ENCODE measurements around the gene MYADM. TPM values are rescaled to one million over a fixed set of nuclear protein-coding genes. Genes with fewer than 3 reads are reported as not detected.

The MYADM gene
- total and polyA plus RNA-seq, 2 of the 13 experiments (the other 11 are each of a cell fraction or from before 2014, with no cell fraction given), result 19.9 to 38.1 TPM

GRCh38 chr19:53867225-53868090 lies at the start of gene MYADM (continued):
- TF ChIP-seq NFATC3 (CRISPR knock-in tag; IDR thresholded peaks at IDR 0.05) (no peak), ZNF335 (CRISPR knock-in tag; IDR thresholded peaks at IDR 0.05) (peak; percentile 35; the same call in 1 of the 2 replicates), JDP2 (CRISPR knock-in tag; IDR thresholded peaks at IDR 0.05; ENCODE audit: borderline replicate concordance) (no peak), ARNT2 (CRISPR knock-in tag; IDR thresholded peaks at IDR 0.05; ENCODE audit: low read depth) (0 out of 2 replicates have a peak, but pooled peaks have one; percentile 18), ZNF558 (CRISPR knock-in tag; IDR thresholded peaks at IDR 0.05; ENCODE audit: borderline replicate concordance) (no peak; the same call in 1 of the 2 replicates), ARID5B (CRISPR knock-in tag; IDR thresholded peaks at IDR 0.05) (peak; percentile 40), TOPORS (CRISPR knock-in tag; IDR thresholded peaks at IDR 0.05) (no peak), REL (CRISPR knock-in tag; conservative IDR thresholded peaks at IDR 0.05) (no peak), HDAC6 (IDR thresholded peaks at IDR 0.05; ENCODE audit: low read depth, low read length) (no peak), ZNF839 (CRISPR knock-in tag; IDR thresholded peaks at IDR 0.05; ENCODE audit: borderline replicate concordance) (no peak), ZNF550 (CRISPR knock-in tag; IDR thresholded peaks at IDR 0.05; ENCODE audit: borderline replicate concordance) (no peak)
- TF ChIP-seq, protein P1, sequence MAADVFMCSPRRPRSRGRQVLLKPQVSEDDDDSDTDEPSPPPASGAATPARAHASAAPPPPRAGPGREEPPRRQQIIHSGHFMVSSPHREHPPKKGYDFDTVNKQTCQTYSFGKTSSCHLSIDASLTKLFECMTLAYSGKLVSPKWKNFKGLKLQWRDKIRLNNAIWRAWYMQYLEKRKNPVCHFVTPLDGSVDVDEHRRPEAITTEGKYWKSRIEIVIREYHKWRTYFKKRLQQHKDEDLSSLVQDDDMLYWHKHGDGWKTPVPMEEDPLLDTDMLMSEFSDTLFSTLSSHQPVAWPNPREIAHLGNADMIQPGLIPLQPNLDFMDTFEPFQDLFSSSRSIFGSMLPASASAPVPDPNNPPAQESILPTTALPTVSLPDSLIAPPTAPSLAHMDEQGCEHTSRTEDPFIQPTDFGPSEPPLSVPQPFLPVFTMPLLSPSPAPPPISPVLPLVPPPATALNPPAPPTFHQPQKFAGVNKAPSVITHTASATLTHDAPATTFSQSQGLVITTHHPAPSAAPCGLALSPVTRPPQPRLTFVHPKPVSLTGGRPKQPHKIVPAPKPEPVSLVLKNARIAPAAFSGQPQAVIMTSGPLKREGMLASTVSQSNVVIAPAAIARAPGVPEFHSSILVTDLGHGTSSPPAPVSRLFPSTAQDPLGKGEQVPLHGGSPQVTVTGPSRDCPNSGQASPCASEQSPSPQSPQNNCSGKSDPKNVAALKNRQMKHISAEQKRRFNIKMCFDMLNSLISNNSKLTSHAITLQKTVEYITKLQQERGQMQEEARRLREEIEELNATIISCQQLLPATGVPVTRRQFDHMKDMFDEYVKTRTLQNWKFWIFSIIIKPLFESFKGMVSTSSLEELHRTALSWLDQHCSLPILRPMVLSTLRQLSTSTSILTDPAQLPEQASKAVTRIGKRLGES (CRISPR knock-in tag; IDR thresholded peaks at IDR 0.05; ENCODE audit: borderline replicate concordance), result no peak
- TF ChIP-seq, protein P2, sequence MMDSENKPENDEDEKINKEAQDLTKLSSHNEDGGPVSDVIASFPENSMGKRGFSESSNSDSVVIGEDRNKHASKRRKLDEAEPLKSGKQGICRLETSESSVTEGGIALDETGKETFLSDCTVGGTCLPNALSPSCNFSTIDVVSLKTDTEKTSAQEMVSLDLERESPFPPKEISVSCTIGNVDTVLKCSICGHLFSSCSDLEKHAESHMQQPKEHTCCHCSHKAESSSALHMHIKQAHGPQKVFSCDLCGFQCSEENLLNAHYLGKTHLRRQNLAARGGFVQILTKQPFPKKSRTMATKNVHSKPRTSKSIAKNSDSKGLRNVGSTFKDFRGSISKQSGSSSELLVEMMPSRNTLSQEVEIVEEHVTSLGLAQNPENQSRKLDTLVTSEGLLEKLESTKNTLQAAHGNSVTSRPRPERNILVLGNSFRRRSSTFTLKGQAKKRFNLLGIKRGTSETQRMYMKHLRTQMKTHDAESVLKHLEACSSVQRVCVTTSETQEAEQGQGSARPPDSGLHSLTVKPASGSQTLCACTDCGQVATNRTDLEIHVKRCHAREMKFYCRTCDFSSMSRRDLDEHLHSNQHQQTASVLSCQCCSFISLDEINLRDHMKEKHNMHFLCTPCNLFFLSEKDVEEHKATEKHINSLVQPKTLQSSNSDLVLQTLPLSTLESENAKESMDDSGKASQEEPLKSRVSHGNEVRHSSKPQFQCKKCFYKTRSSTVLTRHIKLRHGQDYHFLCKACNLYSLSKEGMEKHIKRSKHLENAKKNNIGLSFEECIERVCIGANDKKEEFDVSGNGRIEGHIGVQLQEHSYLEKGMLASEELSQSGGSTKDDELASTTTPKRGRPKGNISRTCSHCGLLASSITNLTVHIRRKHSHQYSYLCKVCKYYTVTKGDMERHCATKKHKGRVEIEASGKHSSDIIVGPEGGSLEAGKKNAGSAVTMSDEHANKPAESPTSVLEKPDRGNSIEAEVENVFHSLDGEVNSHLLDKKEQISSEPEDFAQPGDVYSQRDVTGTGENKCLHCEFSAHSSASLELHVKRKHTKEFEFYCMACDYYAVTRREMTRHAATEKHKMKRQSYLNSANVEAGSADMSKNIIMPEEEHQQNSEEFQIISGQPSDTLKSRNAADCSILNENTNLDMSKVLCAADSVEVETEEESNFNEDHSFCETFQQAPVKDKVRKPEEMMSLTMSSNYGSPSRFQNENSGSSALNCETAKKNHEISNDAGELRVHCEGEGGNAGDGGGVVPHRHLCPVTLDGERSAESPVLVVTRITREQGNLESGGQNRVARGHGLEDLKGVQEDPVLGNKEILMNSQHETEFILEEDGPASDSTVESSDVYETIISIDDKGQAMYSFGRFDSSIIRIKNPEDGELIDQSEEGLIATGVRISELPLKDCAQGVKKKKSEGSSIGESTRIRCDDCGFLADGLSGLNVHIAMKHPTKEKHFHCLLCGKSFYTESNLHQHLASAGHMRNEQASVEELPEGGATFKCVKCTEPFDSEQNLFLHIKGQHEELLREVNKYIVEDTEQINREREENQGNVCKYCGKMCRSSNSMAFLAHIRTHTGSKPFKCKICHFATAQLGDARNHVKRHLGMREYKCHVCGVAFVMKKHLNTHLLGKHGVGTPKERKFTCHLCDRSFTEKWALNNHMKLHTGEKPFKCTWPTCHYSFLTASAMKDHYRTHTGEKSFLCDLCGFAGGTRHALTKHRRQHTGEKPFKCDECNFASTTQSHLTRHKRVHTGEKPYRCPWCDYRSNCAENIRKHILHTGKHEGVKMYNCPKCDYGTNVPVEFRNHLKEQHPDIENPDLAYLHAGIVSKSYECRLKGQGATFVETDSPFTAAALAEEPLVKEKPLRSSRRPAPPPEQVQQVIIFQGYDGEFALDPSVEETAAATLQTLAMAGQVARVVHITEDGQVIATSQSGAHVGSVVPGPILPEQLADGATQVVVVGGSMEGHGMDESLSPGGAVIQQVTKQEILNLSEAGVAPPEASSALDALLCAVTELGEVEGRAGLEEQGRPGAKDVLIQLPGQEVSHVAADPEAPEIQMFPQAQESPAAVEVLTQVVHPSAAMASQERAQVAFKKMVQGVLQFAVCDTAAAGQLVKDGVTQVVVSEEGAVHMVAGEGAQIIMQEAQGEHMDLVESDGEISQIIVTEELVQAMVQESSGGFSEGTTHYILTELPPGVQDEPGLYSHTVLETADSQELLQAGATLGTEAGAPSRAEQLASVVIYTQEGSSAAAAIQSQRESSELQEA (CRISPR knock-in tag; IDR thresholded peaks at IDR 0.05; ENCODE audit: not compliant biosample characterization), result no peak

Data from HepG2 (cell line).